HG03575 (cell line): ENCODE results near the gene DBR1.
A peak's percentile ranks its signal among the peaks of the same experiment; 100 is the strongest.

Experiments
- ATAC-seq: cut with Tn5 transposase; IDR thresholded peaks from one replicate; pipeline ENCODE4 v1.9.1; 2021; ENCODE audit not compliant: unreplicated experiment, insufficient number of reproducible peaks, low FRiP score; ENCODE audit errors: extremely low read depth

Gene DBR1

GRCh38 chr3:138174421-138175131 is at the start of gene DBR1:
DBR1 (minus strand) TSS chr3:138174921; CDS start chr3:138174795, 126 bp downstream.
- peak; percentile 56 for ATAC-seq

- no peak for ATAC-seq
These were observed 48.2 kb upstream of the DBR1 start for GRCh38 chr3:138222942-138223287.

GRCh38 chr3:138222131-138222941 is 47.6 kb upstream of the DBR1 start:
- no peak for ATAC-seq

GRCh38 chr3:138220788-138221187 is 46.1 kb upstream of the DBR1 start:
- no peak for ATAC-seq

- no peak for ATAC-seq
These were observed 45.5 kb upstream of the DBR1 start for GRCh38 chr3:138220242-138220641.

GRCh38 chr3:138219255-138219654 is 44.5 kb upstream of the DBR1 start:
- no peak for ATAC-seq

- no peak for ATAC-seq
These were observed 38.8 kb upstream of the DBR1 start for GRCh38 chr3:138213398-138214085.

GRCh38 chr3:138210528-138210927 is 35.8 kb upstream of the DBR1 start:
- ATAC-seq, result no peak

- no peak for ATAC-seq
These were observed 31.5 kb upstream of the DBR1 start for GRCh38 chr3:138206196-138206595.

GRCh38 chr3:138205527-138205926 is 30.8 kb upstream of the DBR1 start:
- ATAC-seq, result no peak

- ATAC-seq, result no peak
These were observed 29.2 kb upstream of the DBR1 start for GRCh38 chr3:138203938-138204337.

- no peak for ATAC-seq
These were observed 28.4 kb upstream of the DBR1 start for GRCh38 chr3:138202945-138203701.

- ATAC-seq, result no peak
These were observed 25.7 kb upstream of the DBR1 start for GRCh38 chr3:138200424-138200823.

- no peak for ATAC-seq
These were observed 25.1 kb upstream of the DBR1 start for GRCh38 chr3:138199851-138200250.

GRCh38 chr3:138197524-138197923 is 22.8 kb upstream of the DBR1 start:
- no peak for ATAC-seq

GRCh38 chr3:138197058-138197457 is 22.3 kb upstream of the DBR1 start:
- no peak for ATAC-seq

- ATAC-seq, result no peak
These were observed 21.3 kb upstream of the DBR1 start for GRCh38 chr3:138196023-138196422.

GRCh38 chr3:138195481-138195880 is 20.8 kb upstream of the DBR1 start:
- ATAC-seq, result no peak

GRCh38 chr3:138188013-138188730 is 13.5 kb upstream of the DBR1 start:
- no peak for ATAC-seq
